Measurements from ENCODE around the gene RYR1.
A peak's percentile ranks its signal among the peaks of the same experiment; 100 is the strongest.

RYR1 gene

GRCh38 chr19:38433268-38433733, at the start of gene RYR1:
TSS of gene RYR1 (plus strand) at chr19:38433691. CDS start at chr19:38433830, 139 bp downstream.
- Histone ChIP-seq H3K9me3 (ENCODE audit: control insufficient read depth, insufficient read depth, low read length) (no peaks in the 10 kb centered on the region), H3K36me3 (ENCODE audit: control insufficient read depth, insufficient read depth, low read length) (0 out of 2 replicates have a peak, but pooled peaks cover 5% of the 10 kb centered on the region), H3K9ac (ENCODE audit: low read depth, low read length) (0 out of 2 replicates have a peak within 1 kb of the TSS, but pooled peaks have one; percentile 1), H3K27me3 (ENCODE audit: control insufficient read depth, insufficient read depth, low read length) (no peaks in the 10 kb centered on the region), H3K4me1 (ENCODE audit: control insufficient read depth, insufficient read depth, low read length) (peaks cover 12% of the 10 kb centered on the region), H3K27ac (ENCODE audit: low read depth, low read length) (peak within 1 kb of the TSS; percentile 81), H3K4me3 (ENCODE audit: low read depth, low read length) (peak within 1 kb of the TSS; percentile 65)

- no peak overlapping the region for H3K27ac ChIP-seq (ENCODE audit: low read depth, low read length)
- H3K4me3 ChIP-seq (ENCODE audit: low read depth, low read length) = no peak overlapping the region
- H3K9ac ChIP-seq (ENCODE audit: low read depth, low read length) = no peak overlapping the region
- peaks cover 8% of the 10 kb centered on the region; the same call in 1 of the 2 replicates for H3K4me1 ChIP-seq (ENCODE audit: control insufficient read depth, insufficient read depth, low read length)
- no peaks in the 10 kb centered on the region for H3K9me3 ChIP-seq (ENCODE audit: control insufficient read depth, insufficient read depth, low read length)
- H3K36me3 ChIP-seq (ENCODE audit: control insufficient read depth, insufficient read depth, low read length) = peaks cover 45% of the 10 kb centered on the region
- H3K27me3 ChIP-seq (ENCODE audit: control insufficient read depth, insufficient read depth, low read length) = peaks cover 7% of the 10 kb centered on the region
Measured at GRCh38 chr19:38383743-38384142, 49.7 kb upstream of the RYR1 start.

DNA sequence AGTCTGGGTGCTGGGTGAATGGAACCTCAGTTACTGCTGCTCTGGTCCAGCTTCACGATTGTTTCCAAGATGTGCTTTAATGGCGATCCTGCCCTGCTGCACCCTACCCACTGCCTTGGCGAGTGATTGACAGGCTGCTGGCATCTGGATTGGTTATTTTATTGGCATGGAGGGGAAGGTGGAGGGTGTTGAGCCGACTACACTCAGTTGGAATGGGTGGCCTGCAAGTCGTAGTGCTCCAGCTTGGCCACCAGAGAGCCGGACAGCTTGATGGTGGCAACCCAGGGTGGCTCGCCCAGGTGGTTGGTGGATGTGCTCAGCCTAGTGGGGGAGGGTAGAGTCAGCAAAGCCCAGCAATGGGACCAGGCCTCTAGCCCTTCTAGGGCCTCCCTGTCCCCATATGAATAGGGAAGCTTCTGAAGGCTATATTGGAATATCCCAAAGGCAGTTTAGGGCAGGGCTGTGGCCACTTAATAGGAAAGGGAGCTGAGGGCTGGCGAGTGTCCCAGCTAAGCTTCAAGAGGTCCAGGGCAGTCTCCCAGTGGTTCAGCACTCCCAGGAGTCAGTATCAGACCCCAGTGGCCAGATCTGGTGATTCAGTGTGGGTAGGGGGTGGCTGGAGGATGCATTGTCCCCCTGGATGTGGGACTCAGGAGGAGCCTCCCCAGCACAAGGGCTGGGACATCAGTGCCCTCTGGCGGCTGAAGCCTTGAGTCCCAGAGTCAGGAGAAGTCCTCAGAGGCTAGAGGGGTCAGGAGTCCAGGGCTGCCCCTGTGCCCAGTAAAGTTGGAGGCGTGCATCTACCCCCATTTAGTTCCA, 49.1 kb upstream of the RYR1 start:
- H3K27me3 ChIP-seq (ENCODE audit: control insufficient read depth, insufficient read depth, low read length) = peaks cover 7% of the 10 kb centered on the region
- H3K9ac ChIP-seq (ENCODE audit: low read depth, low read length) = no peak overlapping the region
- H3K4me1 ChIP-seq (ENCODE audit: control insufficient read depth, insufficient read depth, low read length) = peaks cover 8% of the 10 kb centered on the region; the same call in 1 of the 2 replicates
- H3K36me3 ChIP-seq (ENCODE audit: control insufficient read depth, insufficient read depth, low read length) = peaks cover 38% of the 10 kb centered on the region
- H3K9me3 ChIP-seq (ENCODE audit: control insufficient read depth, insufficient read depth, low read length) = no peaks in the 10 kb centered on the region
- no peak overlapping the region for H3K4me3 ChIP-seq (ENCODE audit: low read depth, low read length)
- H3K27ac ChIP-seq (ENCODE audit: low read depth, low read length) = no peak overlapping the region

- Histone ChIP-seq H3K9ac (ENCODE audit: low read depth, low read length) (no peak overlapping the region), H3K36me3 (ENCODE audit: control insufficient read depth, insufficient read depth, low read length) (peaks cover 34% of the 10 kb centered on the region), H3K4me1 (ENCODE audit: control insufficient read depth, insufficient read depth, low read length) (peaks cover 8% of the 10 kb centered on the region; the same call in 1 of the 2 replicates), H3K27ac (ENCODE audit: low read depth, low read length) (no peak overlapping the region), H3K9me3 (ENCODE audit: control insufficient read depth, insufficient read depth, low read length) (no peaks in the 10 kb centered on the region), H3K27me3 (ENCODE audit: control insufficient read depth, insufficient read depth, low read length) (peaks cover 7% of the 10 kb centered on the region), H3K4me3 (ENCODE audit: low read depth, low read length) (no peak overlapping the region)
Measured at GRCh38 chr19:38385057-38385803, 48.3 kb upstream of the RYR1 start.

GRCh38 chr19:38385804-38386257, 47.7 kb upstream of the RYR1 start:
- Histone ChIP-seq H3K4me1 (ENCODE audit: control insufficient read depth, insufficient read depth, low read length) (peaks cover 10% of the 10 kb centered on the region), H3K27me3 (ENCODE audit: control insufficient read depth, insufficient read depth, low read length) (peaks cover 7% of the 10 kb centered on the region), H3K9ac (ENCODE audit: low read depth, low read length) (no peak overlapping the region), H3K9me3 (ENCODE audit: control insufficient read depth, insufficient read depth, low read length) (no peaks in the 10 kb centered on the region), H3K27ac (ENCODE audit: low read depth, low read length) (no peak overlapping the region), H3K36me3 (ENCODE audit: control insufficient read depth, insufficient read depth, low read length) (peaks cover 31% of the 10 kb centered on the region), H3K4me3 (ENCODE audit: low read depth, low read length) (peak overlapping the region; percentile 93; the same call in 1 of the 2 replicates)

- no peak overlapping the region for H3K9ac ChIP-seq (ENCODE audit: low read depth, low read length)
- peaks cover 7% of the 10 kb centered on the region for H3K27me3 ChIP-seq (ENCODE audit: control insufficient read depth, insufficient read depth, low read length)
- peaks cover 11% of the 10 kb centered on the region for H3K4me1 ChIP-seq (ENCODE audit: control insufficient read depth, insufficient read depth, low read length)
- H3K27ac ChIP-seq (ENCODE audit: low read depth, low read length) = no peak overlapping the region
- H3K9me3 ChIP-seq (ENCODE audit: control insufficient read depth, insufficient read depth, low read length) = no peaks in the 10 kb centered on the region
- peaks cover 25% of the 10 kb centered on the region for H3K36me3 ChIP-seq (ENCODE audit: control insufficient read depth, insufficient read depth, low read length)
- H3K4me3 ChIP-seq (ENCODE audit: low read depth, low read length) = peak overlapping the region; percentile 93; the same call in 1 of the 2 replicates
Measured at GRCh38 chr19:38386300-38386970, 47.1 kb upstream of the RYR1 start.

GRCh38 chr19:38386971-38387549, 46.4 kb upstream of the RYR1 start:
- Histone ChIP-seq H3K4me3 (ENCODE audit: low read depth, low read length) (peak overlapping the region; percentile 93), H3K27me3 (ENCODE audit: control insufficient read depth, insufficient read depth, low read length) (peaks cover 7% of the 10 kb centered on the region), H3K4me1 (ENCODE audit: control insufficient read depth, insufficient read depth, low read length) (peaks cover 15% of the 10 kb centered on the region), H3K9ac (ENCODE audit: low read depth, low read length) (no peak overlapping the region), H3K36me3 (ENCODE audit: control insufficient read depth, insufficient read depth, low read length) (peaks cover 19% of the 10 kb centered on the region), H3K9me3 (ENCODE audit: control insufficient read depth, insufficient read depth, low read length) (no peaks in the 10 kb centered on the region), H3K27ac (ENCODE audit: low read depth, low read length) (peak overlapping the region; percentile 91)

- Histone ChIP-seq H3K4me3 (ENCODE audit: low read depth, low read length) (peak within 1 kb of the TSS; percentile 93), H3K27me3 (ENCODE audit: control insufficient read depth, insufficient read depth, low read length) (peaks cover 7% of the 10 kb centered on the region), H3K36me3 (ENCODE audit: control insufficient read depth, insufficient read depth, low read length) (peaks cover 21% of the 10 kb centered on the region), H3K27ac (ENCODE audit: low read depth, low read length) (peak within 1 kb of the TSS; percentile 91), H3K9ac (ENCODE audit: low read depth, low read length) (peak within 1 kb of the TSS; percentile 77), H3K4me1 (ENCODE audit: control insufficient read depth, insufficient read depth, low read length) (peaks cover 15% of the 10 kb centered on the region), H3K9me3 (ENCODE audit: control insufficient read depth, insufficient read depth, low read length) (no peaks in the 10 kb centered on the region)
Measured at GRCh38 chr19:38387550-38388348, 45.7 kb upstream of the RYR1 start, which contains the start of gene GGN. TSS of gene GGN (minus strand) at chr19:38388034. CDS start at chr19:38387261, 773 bp downstream.

- peak within 1 kb of the TSS; percentile 77 for H3K9ac ChIP-seq (ENCODE audit: low read depth, low read length)
- H3K9me3 ChIP-seq (ENCODE audit: control insufficient read depth, insufficient read depth, low read length) = no peaks in the 10 kb centered on the region
- H3K27ac ChIP-seq (ENCODE audit: low read depth, low read length) = peak within 1 kb of the TSS; percentile 91
- H3K4me3 ChIP-seq (ENCODE audit: low read depth, low read length) = peak within 1 kb of the TSS; percentile 93
- peaks cover 7% of the 10 kb centered on the region for H3K27me3 ChIP-seq (ENCODE audit: control insufficient read depth, insufficient read depth, low read length)
- peaks cover 16% of the 10 kb centered on the region for H3K36me3 ChIP-seq (ENCODE audit: control insufficient read depth, insufficient read depth, low read length)
- H3K4me1 ChIP-seq (ENCODE audit: control insufficient read depth, insufficient read depth, low read length) = peaks cover 15% of the 10 kb centered on the region
Measured at GRCh38 chr19:38388349-38389100, 45.0 kb upstream of the RYR1 start, which contains the start of gene SPRED3. TSS of gene SPRED3 (plus strand) at chr19:38388697. CDS start at chr19:38390303, 1,606 bp downstream.
